GM19455 (cell line): ENCODE results near the gene SINHCAF.

Source experiments
- ATAC-seq: cut with Tn5 transposase; IDR thresholded peaks from one replicate; pipeline ENCODE4 v1.9.1; 2021; ENCODE audit not compliant: unreplicated experiment

SINHCAF gene

GRCh38 chr12:31337952-31338351, 12.0 kb upstream of the SINHCAF start:
- no peak for ATAC-seq

- no peak for ATAC-seq
Measured at GRCh38 chr12:31331242-31331641, 5.3 kb upstream of the SINHCAF start.

GRCh38 chr12:31326736-31327659, 1.0 kb upstream of the SINHCAF start:
- ATAC-seq: no peak

GRCh38 chr12:31325524-31325875, 450 bp downstream of the SINHCAF start:
- no peak for ATAC-seq

GRCh38 chr12:31324845-31325523, 966 bp downstream of the SINHCAF start:
- ATAC-seq: peak; percentile 14

GRCh38 chr12:31324116-31324844, 1.7 kb downstream of the SINHCAF start:
- peak; percentile 39 for ATAC-seq

- ATAC-seq: peak; percentile 21
Measured at GRCh38 chr12:31323391-31324115, 2.4 kb downstream of the SINHCAF start.

- ATAC-seq: no peak
Measured at GRCh38 chr12:31322801-31323207, 3.1 kb downstream of the SINHCAF start.

GRCh38 chr12:31321897-31322228, 4.1 kb downstream of the SINHCAF start:
- ATAC-seq: no peak

- ATAC-seq: no peak
Measured at GRCh38 chr12:31321186-31321896, 4.6 kb downstream of the SINHCAF start.

GRCh38 chr12:31318657-31319269, 7.2 kb downstream of the SINHCAF start:
- no peak for ATAC-seq

- ATAC-seq: no peak
Measured at GRCh38 chr12:31317471-31318395, 8.2 kb downstream of the SINHCAF start.

- no peak for ATAC-seq
Measured at GRCh38 chr12:31316891-31317290, 9.1 kb downstream of the SINHCAF start.

GRCh38 chr12:31315784-31316465, 10.0 kb downstream of the SINHCAF start:
- no peak for ATAC-seq

GRCh38 chr12:31315044-31315715, 10.8 kb downstream of the SINHCAF start:
- no peak for ATAC-seq

- ATAC-seq: no peak
Measured at GRCh38 chr12:31312431-31312830, 13.5 kb downstream of the SINHCAF start.

GRCh38 chr12:31311634-31312258, 14.2 kb downstream of the SINHCAF start:
- no peak for ATAC-seq
